Muscle of arm (tissue), 14 donors: ENCODE measurements around the gene SERPINF2. TPM values are rescaled to one million over a fixed set of nuclear protein-coding genes. Genes with fewer than 3 reads are reported as not detected.
"Not testable (repeated sequence)": the region's sequence is repeated elsewhere in the genome, so short reads cannot be mapped to it uniquely, and the experiment has no call there.

Experiments
- DNase-seq: peaks from one replicate; pipeline ENCODE4 v3.0.0-alpha.2; 2013
- long read RNA-seq, 11 donors: transcript quantifications; one replicate each; lab custom pipeline, GENCODE V29; 2026
- polyA plus RNA-seq, 12 donors: library from polyadenylated mRNA; unstranded; fragments of 120-200 nt; gene quantifications; one replicate each; pipeline ENCODE4 v1.2.1, GENCODE V29; 2013; ENCODE audit not compliant: insufficient read length in 12 of 12

Gene SERPINF2
- 1 to 10 TPM in 8 of 12 donors, under 1 TPM in 3, not detected in 1; 0.41 to 6.2 (median 1.7) TPM for polyA plus RNA-seq
- long read RNA-seq, donor 1, partial matches to known transcripts: 0 of 2 reads
- long read RNA-seq, donor 1, other reads (novel, unspliced or antisense): 0 of 2 reads
- long read RNA-seq, donor 2: 0 reads
- long read RNA-seq, donor 3: 0 reads
- long read RNA-seq, donor 4: 0 reads
- long read RNA-seq, donor 5: 0 reads
- long read RNA-seq, donor 6: 0 reads
- long read RNA-seq, donor 7: 0 reads
- long read RNA-seq, donor 8: 0 reads
- long read RNA-seq, donor 9: 0 reads
- long read RNA-seq, donor 10: 0 reads
- long read RNA-seq, donor 11: 0 reads

- DNase-seq: no peak
Observed at GRCh38 chr17:1742371-1743087, at the start of gene SERPINF2. Gene SERPINF2 (plus strand): TSS chr17:1742871. CDS start chr17:1744996, 2,125 bp downstream.

- DNase-seq: no peak
Observed at GRCh38 chr17:1693339-1693738, 49.3 kb upstream of the SERPINF2 start.

GRCh38 chr17:1695365-1695764 is 47.3 kb upstream of the SERPINF2 start:
- no peak for DNase-seq

GRCh38 chr17:1697681-1698080 is 45.0 kb upstream of the SERPINF2 start:
- no peak for DNase-seq

- not testable (repeated sequence) for DNase-seq
Observed at GRCh38 chr17:1699891-1700290, 42.8 kb upstream of the SERPINF2 start.

- DNase-seq: no peak
Observed at GRCh38 chr17:1703063-1703462, 39.6 kb upstream of the SERPINF2 start.

GRCh38 chr17:1705004-1705403 is 37.7 kb upstream of the SERPINF2 start:
- DNase-seq: no peak

- no peak for DNase-seq
Observed at GRCh38 chr17:1707107-1707506, 35.6 kb upstream of the SERPINF2 start.

GRCh38 chr17:1708791-1709346 is 33.8 kb upstream of the SERPINF2 start:
- not testable (repeated sequence) for DNase-seq

GRCh38 chr17:1709403-1709951 is 33.2 kb upstream of the SERPINF2 start:
- DNase-seq: no peak

GRCh38 chr17:1709971-1710806 is 32.5 kb upstream of the SERPINF2 start, which contains the start of gene TLCD2:
Gene TLCD2 (minus strand): TSS chr17:1710377. CDS start chr17:1710242, 135 bp downstream.
- DNase-seq: peak; percentile 58

GRCh38 chr17:1710807-1711553 is 31.7 kb upstream of the SERPINF2 start:
- DNase-seq: no peak

GRCh38 chr17:1711804-1712203 is 30.9 kb upstream of the SERPINF2 start:
- DNase-seq: no peak

- DNase-seq: no peak
Observed at GRCh38 chr17:1712271-1712670, 30.4 kb upstream of the SERPINF2 start.

GRCh38 chr17:1713160-1713877 is 29.4 kb upstream of the SERPINF2 start:
- no peak for DNase-seq

- DNase-seq: no peak
Observed at GRCh38 chr17:1713878-1714426, 28.7 kb upstream of the SERPINF2 start.

- DNase-seq: peak; percentile 95
Observed at GRCh38 chr17:1714427-1714979, 28.2 kb upstream of the SERPINF2 start.

GRCh38 chr17:1714980-1715802 is 27.5 kb upstream of the SERPINF2 start:
- peak; percentile 91 for DNase-seq

GRCh38 chr17:1715803-1716075 is 26.9 kb upstream of the SERPINF2 start:
- no peak for DNase-seq
